HUDEP-2 (cell line): ENCODE measurements around the gene HOXD1.

ENCODE experiments used
- DNase-seq, 76 experiments: peaks; one replicate each; lab custom pipeline; 2025; ENCODE audit not compliant: unreplicated experiment in 76 of 76; lab: John Stamatoyannopoulos, UW

HOXD1 gene

GRCh38 chr2:176187899-176188773 is at the start of gene HOXD1:
Gene HOXD1, plus strand, starts transcription at chr2:176188668. Its CDS starts 134 bp downstream, at chr2:176188802.
- no peak for DNase-seq

- DNase-seq = no peak
These were observed 49.4 kb upstream of the HOXD1 start for GRCh38 chr2:176138923-176139660.

GRCh38 chr2:176139661-176140512 is 48.6 kb upstream of the HOXD1 start:
- no peak for DNase-seq

- peak in 64 of 76 experiments; percentile 5 to 77 (median 47) for DNase-seq
These were observed 47.8 kb upstream of the HOXD1 start for GRCh38 chr2:176140513-176141317.

GRCh38 chr2:176142281-176142680 is 46.2 kb upstream of the HOXD1 start:
- no peak for DNase-seq

DNA sequence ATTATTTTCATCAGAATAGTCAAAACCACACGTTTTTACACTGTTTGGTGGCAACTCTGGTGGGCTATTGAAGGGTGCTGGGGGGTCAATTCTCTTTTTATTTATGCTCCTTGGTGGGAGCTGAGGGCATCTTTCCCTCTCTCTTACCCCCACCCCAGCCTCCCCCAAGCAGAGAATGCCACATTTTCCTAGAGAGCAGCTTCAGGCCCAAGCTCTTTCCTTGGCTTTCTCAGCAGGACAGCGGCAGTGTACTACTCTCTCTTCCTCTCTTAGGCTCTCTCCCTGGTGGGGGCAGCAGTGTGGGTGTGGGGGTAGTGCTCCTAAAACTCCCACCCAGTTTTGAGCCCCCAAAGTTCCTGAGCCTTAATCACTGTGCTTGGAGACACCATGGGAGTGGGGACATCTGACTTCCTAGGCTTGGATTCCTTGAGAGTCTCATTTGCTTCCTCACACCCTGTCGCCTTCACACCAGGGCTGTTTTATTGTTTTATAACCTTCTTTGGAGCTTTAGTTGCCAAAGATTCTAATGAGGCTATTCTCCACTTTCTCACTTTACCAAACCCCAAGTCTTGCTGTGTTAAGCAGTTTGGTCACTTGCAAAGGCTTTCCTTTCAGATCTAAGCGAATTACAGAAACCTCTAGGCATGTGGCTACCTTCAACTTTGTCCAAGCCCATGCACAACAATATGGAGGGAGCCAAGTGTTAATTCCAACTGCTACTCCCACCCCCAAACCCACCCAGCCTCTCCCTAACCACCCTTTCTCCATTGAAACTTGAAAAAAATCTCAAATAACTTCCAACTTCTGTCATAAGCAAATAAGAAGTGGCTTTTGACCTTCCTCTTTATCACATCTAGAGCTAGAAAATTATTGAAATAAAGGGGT is 43.1 kb upstream of the HOXD1 start:
- DNase-seq = no peak

DNA sequence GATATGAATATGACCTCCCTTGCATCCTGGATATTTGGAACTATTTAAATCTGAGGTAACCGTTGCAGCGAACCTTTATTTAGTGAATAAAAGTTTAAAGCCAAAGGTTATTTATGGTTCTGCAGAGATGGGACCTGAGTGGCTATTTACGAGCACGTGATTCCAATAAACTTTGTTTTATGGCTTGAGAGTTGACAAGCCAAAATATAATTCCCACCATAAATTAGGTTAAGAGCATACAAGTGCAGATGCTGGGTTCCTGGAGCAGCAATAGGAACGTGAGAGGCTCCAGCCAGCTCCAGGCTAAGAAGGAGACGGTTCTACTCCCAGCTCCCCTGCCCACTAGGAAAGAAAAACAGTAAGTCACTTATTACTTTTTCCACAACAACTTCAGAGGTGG is 42.4 kb upstream of the HOXD1 start:
- DNase-seq = no peak

- DNase-seq = no peak
These were observed 41.8 kb upstream of the HOXD1 start for GRCh38 chr2:176146645-176147044.

DNA sequence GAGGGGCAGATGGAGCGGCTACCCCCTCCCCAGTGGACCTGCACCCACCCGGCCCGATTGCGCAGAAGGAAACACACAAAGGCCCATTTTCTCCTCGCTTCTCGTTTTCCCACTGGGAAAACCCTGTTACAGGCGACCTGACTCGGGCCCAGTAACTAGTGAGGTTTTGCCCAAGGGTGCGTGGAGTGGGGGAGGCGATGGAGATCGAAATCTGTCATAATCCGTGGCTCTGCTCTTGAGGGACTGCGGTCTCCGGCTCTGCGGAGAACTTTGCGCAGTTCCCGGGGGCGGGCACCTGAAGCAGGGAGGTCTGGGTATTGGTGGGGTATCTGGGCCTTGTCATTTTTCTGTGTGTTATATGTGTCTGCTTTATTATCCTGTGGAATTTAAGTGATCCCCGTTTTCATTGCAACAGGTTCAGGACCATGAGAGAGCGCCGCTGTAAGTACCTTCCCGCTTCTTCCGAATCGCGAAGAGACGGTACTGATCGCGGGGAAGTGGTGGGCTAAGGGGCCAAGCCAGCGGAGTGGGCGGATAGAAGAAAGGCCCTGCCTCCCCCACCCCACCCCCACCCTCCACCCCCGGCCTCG is 41.2 kb upstream of the HOXD1 start:
- DNase-seq = no peak

DNA sequence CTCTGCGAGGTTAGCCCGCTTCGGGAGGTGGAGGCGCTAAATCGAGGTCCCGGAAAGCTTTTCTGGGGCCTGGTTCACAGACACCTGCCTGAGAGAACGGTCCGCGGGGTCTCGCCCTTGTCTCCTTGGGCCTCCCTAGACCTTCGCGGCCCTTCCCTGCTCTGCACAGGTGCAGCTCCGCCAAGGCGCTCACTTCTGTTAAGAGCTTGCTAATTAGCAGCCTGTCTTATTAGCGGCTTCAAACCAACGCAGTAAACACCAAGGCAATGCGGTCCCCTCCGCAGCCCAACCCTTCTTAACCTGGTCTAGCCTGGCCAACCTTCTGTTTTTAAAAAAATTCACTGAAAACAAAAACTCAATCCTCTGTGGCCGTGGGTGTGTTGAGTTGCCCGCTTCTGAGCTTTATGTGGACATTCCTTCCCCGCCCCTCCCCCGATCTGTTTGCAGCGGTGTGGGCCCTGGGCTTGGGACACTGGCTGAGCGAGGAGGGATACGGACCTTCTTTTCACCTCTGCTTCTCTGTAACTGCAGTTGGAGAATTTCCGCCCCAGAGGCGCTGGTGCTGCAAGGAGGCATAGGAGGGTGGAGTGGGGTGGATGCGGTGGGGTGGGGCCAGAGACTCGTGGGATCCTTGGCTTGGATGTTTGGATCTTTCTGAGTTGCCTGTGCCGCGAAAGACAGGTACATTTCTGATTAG is 40.5 kb upstream of the HOXD1 start:
- no peak for DNase-seq

DNA sequence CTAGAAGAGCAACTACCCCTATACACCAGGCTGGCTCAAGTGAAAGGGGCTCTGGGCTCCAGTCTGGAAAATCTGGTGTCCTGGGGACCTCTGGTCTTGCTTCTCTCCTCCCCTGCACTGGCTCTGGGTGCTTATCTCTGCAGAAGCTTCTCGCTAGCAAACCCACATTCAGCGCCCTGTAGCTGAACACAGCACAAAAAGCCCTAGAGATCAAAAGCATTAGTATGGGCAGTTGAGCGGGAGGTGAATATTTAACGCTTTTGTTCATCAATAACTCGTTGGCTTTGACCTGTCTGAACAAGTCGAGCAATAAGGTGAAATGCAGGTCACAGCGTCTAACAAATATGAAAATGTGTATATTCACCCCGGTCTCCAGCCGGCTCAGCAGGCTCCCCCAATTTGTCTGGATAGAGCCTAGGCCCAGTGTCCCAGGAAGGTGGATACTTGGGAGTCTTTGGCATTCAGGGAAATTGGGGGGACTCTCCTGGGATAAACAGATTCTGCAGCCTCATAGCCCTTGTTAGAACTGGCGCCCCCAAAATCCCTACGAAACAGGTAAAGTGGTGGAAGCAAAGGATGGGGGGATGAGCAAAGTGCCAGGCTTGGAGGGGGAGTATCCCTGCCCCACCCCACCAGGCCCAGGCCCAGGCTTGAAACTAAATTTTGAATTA is 39.6 kb upstream of the HOXD1 start:
- no peak for DNase-seq

DNA sequence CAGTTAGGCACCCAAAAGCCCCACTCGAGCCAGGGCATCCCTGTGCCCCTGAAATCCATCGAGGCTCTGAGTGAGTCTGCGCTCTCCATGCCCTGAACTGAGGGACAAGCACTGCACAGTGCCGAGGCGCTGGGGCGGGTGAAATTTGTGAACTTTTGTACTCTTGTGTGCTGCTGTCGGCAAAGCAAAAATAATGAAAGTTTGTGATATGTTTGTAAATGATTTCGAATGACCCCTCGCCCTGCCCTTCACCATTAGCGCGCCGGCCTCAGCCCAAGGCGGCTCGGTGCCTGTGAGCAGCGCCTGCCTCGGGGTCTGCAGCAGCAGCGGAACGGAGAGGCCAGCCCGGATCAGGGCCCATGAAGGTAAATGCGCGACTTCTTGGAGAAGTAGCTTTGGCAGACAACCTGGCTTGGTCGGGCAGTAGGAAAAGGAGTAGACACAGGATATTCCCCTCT is 39.0 kb upstream of the HOXD1 start:
- DNase-seq = no peak

DNA sequence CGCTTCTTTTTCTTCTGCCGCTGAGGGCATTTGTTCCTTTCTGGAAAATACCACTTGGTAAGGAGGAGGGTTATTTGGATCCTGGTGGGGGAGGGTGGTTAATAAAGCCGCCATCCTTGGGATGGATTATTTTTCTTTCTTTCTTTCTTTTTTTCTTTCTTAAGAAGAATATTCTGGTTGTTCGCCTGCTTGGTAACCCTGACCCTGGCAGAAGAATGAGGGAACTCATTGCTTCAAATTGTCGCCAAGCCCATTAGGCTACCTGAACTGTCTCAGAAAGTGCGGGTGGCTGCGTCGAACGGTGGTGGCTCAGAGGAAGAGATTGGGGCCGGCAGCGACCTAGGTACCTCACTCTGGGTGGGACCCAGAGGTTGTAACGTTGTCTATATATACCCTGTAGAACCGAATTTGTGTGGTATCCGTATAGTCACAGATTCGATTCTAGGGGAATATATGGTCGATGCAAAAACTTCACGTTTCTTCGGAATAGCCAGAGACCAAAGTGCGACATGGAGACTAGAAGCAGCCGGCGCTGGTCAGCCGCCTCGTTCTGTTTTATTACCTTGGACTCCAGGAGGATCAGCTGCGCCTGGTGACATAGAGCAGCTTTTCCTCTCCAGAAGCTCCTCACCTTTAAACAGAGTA is 38.4 kb upstream of the HOXD1 start:
- DNase-seq = no peak

- no peak for DNase-seq
These were observed 37.7 kb upstream of the HOXD1 start for GRCh38 chr2:176150584-176151441.

DNA sequence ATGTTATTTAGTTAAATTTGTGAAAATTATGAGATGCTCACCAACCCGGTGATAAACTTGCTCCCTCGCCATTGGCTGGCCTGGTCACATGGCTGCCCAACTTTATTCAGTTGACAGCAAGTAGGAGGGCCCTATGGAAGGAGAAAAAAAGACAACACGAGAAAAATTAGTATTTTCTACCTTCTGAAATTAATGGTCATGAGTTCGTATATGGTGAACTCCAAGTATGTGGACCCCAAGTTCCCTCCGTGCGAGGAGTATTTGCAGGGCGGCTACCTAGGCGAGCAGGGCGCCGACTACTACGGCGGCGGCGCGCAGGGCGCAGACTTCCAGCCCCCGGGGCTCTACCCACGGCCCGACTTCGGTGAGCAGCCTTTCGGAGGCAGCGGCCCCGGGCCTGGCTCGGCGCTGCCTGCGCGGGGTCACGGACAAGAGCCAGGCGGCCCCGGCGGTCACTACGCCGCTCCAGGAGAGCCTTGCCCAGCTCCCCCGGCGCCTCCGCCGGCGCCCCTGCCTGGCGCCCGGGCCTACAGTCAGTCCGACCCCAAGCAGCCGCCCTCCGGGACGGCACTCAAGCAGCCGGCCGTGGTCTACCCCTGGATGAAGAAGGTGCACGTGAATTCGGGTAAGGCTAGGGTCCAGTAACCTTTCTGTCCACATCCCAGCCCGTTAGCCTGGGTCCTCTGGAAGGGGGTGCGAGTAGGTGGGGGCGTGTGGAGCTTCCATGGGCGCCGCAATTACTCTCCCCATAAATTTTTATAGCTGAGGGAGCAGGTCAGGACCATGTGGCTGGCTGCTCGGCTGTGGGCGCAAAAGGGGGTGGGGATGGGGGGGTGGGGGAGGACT is 36.8 kb upstream of the HOXD1 start, which contains the start of gene HOXD4:
TSS of gene HOXD4 (plus strand) at position 109 of the 846 bp plus-strand sequence. CDS start at position 193, 84 bp downstream.
- no peak for DNase-seq
